ENCODE measurements around the gene GLIPR1. TPM values are rescaled to one million over a fixed set of nuclear protein-coding genes. Genes with fewer than 3 reads are reported as not detected.

Gene GLIPR1
- total and polyA plus RNA-seq, 4 experiments from 2014 or later = 96.1 to 222 (median 129) TPM

GRCh38 chr12:75549989-75550388, 69.4 kb downstream of the GLIPR1 start:
- no peak for DNase-seq
- no peak overlapping the region for H3K4me3 Mint-ChIP-seq
- Histone ChIP-seq H3K36me3 (ENCODE audit: insufficient read depth, low read length) (no peaks in the 10 kb centered on the region), H3K4me1 (ENCODE audit: insufficient read depth, low read length) (no peaks in the 10 kb centered on the region), H3K27me3 (ENCODE audit: insufficient read depth, low read length) (peaks cover 4% of the 10 kb centered on the region), H3K9me3 (ENCODE audit: control insufficient read depth in 1 of 2, low read length in 2 of 2) (no peaks in the 10 kb centered on the region), H3K4me3 (ENCODE audit: low read length in 2 of 2) (no peak overlapping the region), H3K27ac (ENCODE audit: low read depth, low read length) (no peak overlapping the region)
- no peak overlapping the region for H3K27ac Mint-ChIP-seq
- no peaks in the 10 kb centered on the region for H3K4me1 Mint-ChIP-seq
- no peaks in the 10 kb centered on the region for H3K36me3 Mint-ChIP-seq
- POLR2A ChIA-PET (ENCODE audit: partially characterized antibody) = no interaction called here
- no peaks in the 10 kb centered on the region for H3K9me3 Mint-ChIP-seq
- H3K27me3 Mint-ChIP-seq = peaks cover 2 to 13% of the 10 kb centered on the region in 2 donors
- intact Hi-C loops (cut with micrococcal nuclease) = no loop called here
- CTCF ChIA-PET (ENCODE audit: partially characterized antibody) = no interaction called here

DNA sequence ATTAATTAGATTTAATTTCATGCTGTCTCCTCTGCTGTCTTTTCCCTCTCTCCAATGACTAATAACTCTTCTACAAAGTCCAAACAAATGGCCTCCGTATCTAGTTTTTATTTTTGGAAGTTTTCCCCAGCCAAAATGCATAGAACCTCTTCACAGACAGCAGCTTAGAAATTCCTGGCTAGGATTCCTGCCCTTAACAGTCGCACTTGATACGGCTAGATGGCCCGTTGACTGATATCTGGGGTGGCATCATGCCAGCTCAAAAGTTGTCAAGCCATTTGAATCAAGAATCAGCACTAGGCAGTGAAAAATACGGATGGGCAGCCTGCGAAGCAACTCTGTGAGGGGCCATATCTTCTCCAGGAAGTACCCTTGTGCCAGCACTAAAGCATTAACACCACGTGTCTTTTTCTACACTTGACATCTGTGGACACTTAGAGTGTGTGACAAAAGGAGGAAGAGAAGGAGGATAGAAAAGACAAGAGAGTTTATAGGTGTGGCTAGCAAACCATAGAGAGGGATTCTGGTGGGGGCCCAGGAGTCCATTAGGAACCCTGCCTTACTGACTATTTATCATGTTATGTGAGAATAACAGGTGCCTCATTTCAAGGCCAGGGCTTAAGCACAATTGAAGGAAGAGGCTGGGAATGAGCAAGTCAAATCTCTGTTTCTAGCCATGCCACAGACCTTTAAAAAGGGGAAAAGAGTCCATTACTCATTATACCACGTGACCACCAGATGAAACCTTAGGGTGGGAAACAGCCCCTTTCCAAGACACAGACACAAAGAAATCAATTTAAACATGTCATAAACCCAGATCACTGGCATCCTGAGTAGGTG, 70.1 kb downstream of the GLIPR1 start:
- Histone ChIP-seq H3K27ac (ENCODE audit: low read depth, low read length) (no peak overlapping the region), H3K27me3 (ENCODE audit: insufficient read depth, low read length) (peaks cover 4% of the 10 kb centered on the region), H3K4me3 (ENCODE audit: low read length in 2 of 2) (no peak overlapping the region), H3K9me3 (ENCODE audit: control insufficient read depth in 1 of 2, low read length in 2 of 2) (no peaks in the 10 kb centered on the region), H3K4me1 (ENCODE audit: insufficient read depth, low read length) (no peaks in the 10 kb centered on the region), H3K36me3 (ENCODE audit: insufficient read depth, low read length) (no peaks in the 10 kb centered on the region)
- no peaks in the 10 kb centered on the region for H3K9me3 Mint-ChIP-seq
- peaks cover 4 to 13% of the 10 kb centered on the region in 2 donors for H3K27me3 Mint-ChIP-seq
- H3K36me3 Mint-ChIP-seq = no peaks in the 10 kb centered on the region
- ChIA-PET CTCF (ENCODE audit: partially characterized antibody) (no interaction called here), POLR2A (ENCODE audit: partially characterized antibody) (no interaction called here)
- H3K4me1 Mint-ChIP-seq = no peaks in the 10 kb centered on the region
- H3K4me3 Mint-ChIP-seq = no peak overlapping the region
- intact Hi-C loops (cut with micrococcal nuclease) = no loop called here
- H3K27ac Mint-ChIP-seq = no peak overlapping the region
- no peak for DNase-seq

DNA sequence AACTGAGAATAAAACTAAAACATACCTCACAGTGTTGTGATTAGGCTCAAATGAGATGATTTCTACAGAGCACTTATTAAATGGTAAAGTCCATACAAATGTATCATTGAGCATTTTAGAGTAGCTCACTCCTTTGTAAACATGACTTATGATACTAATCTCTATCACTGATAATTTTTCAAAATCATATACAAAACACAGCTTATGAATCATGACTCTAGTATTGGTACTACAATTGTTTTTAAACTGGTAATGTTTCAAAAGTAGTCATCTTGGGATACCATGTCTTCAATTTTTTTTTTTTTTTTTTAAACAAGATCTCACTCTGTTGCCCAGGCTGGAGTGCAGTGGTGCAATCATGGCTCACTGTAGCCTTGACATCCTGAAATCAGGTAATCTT, 70.9 kb downstream of the GLIPR1 start:
- Histone ChIP-seq H3K27me3 (ENCODE audit: insufficient read depth, low read length) (peaks cover 4% of the 10 kb centered on the region), H3K4me3 (ENCODE audit: low read length in 2 of 2) (no peak overlapping the region), H3K36me3 (ENCODE audit: insufficient read depth, low read length) (no peaks in the 10 kb centered on the region), H3K4me1 (ENCODE audit: insufficient read depth, low read length) (no peaks in the 10 kb centered on the region), H3K9me3 (ENCODE audit: control insufficient read depth in 1 of 2, low read length in 2 of 2) (no peaks in the 10 kb centered on the region), H3K27ac (ENCODE audit: low read depth, low read length) (no peak overlapping the region)
- H3K4me1 Mint-ChIP-seq = no peaks in the 10 kb centered on the region
- no peak overlapping the region for H3K4me3 Mint-ChIP-seq
- no peaks in the 10 kb centered on the region for H3K9me3 Mint-ChIP-seq
- no peaks in the 10 kb centered on the region for H3K36me3 Mint-ChIP-seq
- ChIA-PET POLR2A (ENCODE audit: partially characterized antibody) (no interaction called here), CTCF (ENCODE audit: partially characterized antibody) (no interaction called here)
- no peak overlapping the region for H3K27ac Mint-ChIP-seq
- DNase-seq = no peak
- intact Hi-C loops (cut with micrococcal nuclease) = no loop called here
- H3K27me3 Mint-ChIP-seq = peaks cover 4 to 11% of the 10 kb centered on the region in 2 donors

DNA sequence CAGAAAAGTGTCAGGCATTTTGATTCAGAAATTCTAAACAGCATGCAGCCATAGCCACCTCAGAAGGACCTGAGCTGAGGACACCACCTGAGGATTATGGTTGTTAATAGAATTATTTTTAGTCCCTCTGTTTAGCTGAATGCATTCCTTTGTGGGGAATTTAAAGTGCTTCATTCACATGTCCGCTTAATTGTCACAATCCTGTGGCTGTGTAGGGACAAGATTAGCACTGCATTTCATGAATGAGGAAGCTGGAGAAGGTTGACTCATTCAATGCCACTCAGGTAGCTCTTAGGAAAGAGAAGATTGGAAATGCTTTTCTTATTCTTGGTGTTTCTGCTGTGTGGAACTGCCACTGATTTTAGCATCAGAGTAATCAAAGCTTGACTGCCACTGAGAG, 72.8 kb downstream of the GLIPR1 start:
- CTCF ChIA-PET (ENCODE audit: partially characterized antibody) = interaction anchor here (0.7 to 1.3 kb wide), 3 partner anchors 8 to 31 kb away, joined by 3 read pairs; no protein-coding TSS in a partner anchor
- Mint-ChIP-seq H3K27ac (no peak overlapping the region), H3K36me3 (no peaks in the 10 kb centered on the region), H3K4me3 (no peak overlapping the region), H3K27me3 (peaks cover 7 to 8% of the 10 kb centered on the region in 2 donors), H3K4me1 (no peaks in the 10 kb centered on the region), H3K9me3 (no peaks in the 10 kb centered on the region)
- H3K4me3 ChIP-seq (ENCODE audit: low read length in 2 of 2) = no peak overlapping the region
- H3K27me3 ChIP-seq (ENCODE audit: insufficient read depth, low read length) = no peaks in the 10 kb centered on the region
- intact Hi-C loops (cut with micrococcal nuclease) = no loop called here
- no peak overlapping the region for H3K27ac ChIP-seq (ENCODE audit: low read depth, low read length)
- no peaks in the 10 kb centered on the region for H3K4me1 ChIP-seq (ENCODE audit: insufficient read depth, low read length)
- H3K9me3 ChIP-seq (ENCODE audit: control insufficient read depth in 1 of 2, low read length in 2 of 2) = no peaks in the 10 kb centered on the region
- POLR2A ChIA-PET (ENCODE audit: partially characterized antibody) = no interaction called here
- DNase-seq = no peak
- H3K36me3 ChIP-seq (ENCODE audit: insufficient read depth, low read length) = no peaks in the 10 kb centered on the region

Other genes with a start within 250 kb of the GLIPR1 start
- gene CAPS2, start 150.4 kb upstream of the GLIPR1 start, total RNA-seq = 1 to 10 TPM; 5.8 to 6.2 TPM
- 1 to 10 TPM; 1.5 to 2.4 TPM for gene CAPS2, start 150.4 kb upstream of the GLIPR1 start, polyA plus RNA-seq
- gene GLIPR1L1, start 146.1 kb upstream of the GLIPR1 start, total RNA-seq = not detected
- not detected for gene GLIPR1L1, start 146.1 kb upstream of the GLIPR1 start, polyA plus RNA-seq
- under 1 TPM; 0.47 to 0.55 TPM for gene GLIPR1L2, start 89.7 kb upstream of the GLIPR1 start, total RNA-seq
- 1 to 10 TPM; 1.7 to 2.5 TPM for gene GLIPR1L2, start 89.7 kb upstream of the GLIPR1 start, polyA plus RNA-seq
- gene KRR1, start 30.9 kb downstream of the GLIPR1 start, total RNA-seq = 10 to 100 TPM; 60.7 to 65.0 TPM
- gene KRR1, start 30.9 kb downstream of the GLIPR1 start, polyA plus RNA-seq = 10 to 100 TPM; 51.2 to 66.1 TPM